Measurements from ENCODE around the gene PLEKHH1.
A peak's percentile ranks its signal among the peaks of the same experiment; 100 is the strongest.

GRCh38 chr14:67526676-67527459, 6.2 kb upstream of the PLEKHH1 start:
- peak; percentile 39 to 49 (median 39) for TF ChIP-seq CTCF (IDR thresholded peaks at IDR 0.05)
- no peak for TF ChIP-seq POLR2A (IDR thresholded peaks at IDR 0.05)

Data from testis (tissue), 2 donors.